Measurements from ENCODE around the gene GLP1R. TPM values are rescaled to one million over a fixed set of nuclear protein-coding genes. Genes with fewer than 3 reads are reported as not detected.

Gene GLP1R
- total RNA-seq, 1 experiment from 2014 or later = 0.85 TPM

- no peak overlapping the region for H4K5ac ChIP-seq (ENCODE audit: insufficient read length, low read depth, low read length)
- Mint-ChIP-seq H3K27ac (no peak overlapping the region), H3K4me1 (no peaks in the 10 kb centered on the region; a peak in 2 of 4 replicates), H3K36me3 (ENCODE audit: insufficient read depth in 1 of 3, low read depth in 3 of 3) (no peaks in the 10 kb centered on the region), H3K27me3 (ENCODE audit: low read depth) (peaks cover 18% of the 10 kb centered on the region), H3K9me3 (no peaks in the 10 kb centered on the region), H3K4me3 (no peak overlapping the region)
- H2BK5ac ChIP-seq (ENCODE audit: insufficient read length, low read length) = no peak overlapping the region
- H3K56ac ChIP-seq (ENCODE audit: insufficient read length, low read depth, low read length) = no peak overlapping the region
- WGBS (ENCODE audit: extremely low coverage, insufficient read length, low lambda C conversion rate) = no CpG with 5 or more reads among the region's 7 CpGs
- H3K4ac ChIP-seq (ENCODE audit: low read depth, low read length) = no peak overlapping the region
- no peak overlapping the region for H3K23ac ChIP-seq (ENCODE audit: insufficient read length, low read depth, low read length)
- H3K79me1 ChIP-seq (ENCODE audit: insufficient read depth, low read depth, low read length, poor library complexity, severe bottlenecking) = no peaks in the 10 kb centered on the region
- H3T11ph ChIP-seq (ENCODE audit: low read length) = no peak overlapping the region
- H3K9ac ChIP-seq (ENCODE audit: extremely low read depth, insufficient read length, low read length) = no peak overlapping the region
- no peak overlapping the region for H2BK15ac ChIP-seq (ENCODE audit: low read depth, low read length)
- no peaks in the 10 kb centered on the region for H3K4me1 ChIP-seq (ENCODE audit: insufficient read depth, low read length)
- no peak overlapping the region for H3K18ac ChIP-seq (ENCODE audit: insufficient read length, low read depth, low read length)
- H2BK12ac ChIP-seq (ENCODE audit: insufficient read length, low read depth, low read length) = no peak overlapping the region
- no peak overlapping the region for H2AFZ ChIP-seq (ENCODE audit: low read length)
- H4K20me1 ChIP-seq (ENCODE audit: control insufficient read depth, insufficient read depth, insufficient read length) = no peaks in the 10 kb centered on the region
- no peak overlapping the region for H4K91ac ChIP-seq (ENCODE audit: insufficient read length, low read depth, low read length)
- no peak overlapping the region for H2BK120ac ChIP-seq (ENCODE audit: low read depth, low read length, poor library complexity, severe bottlenecking)
- H2AK5ac ChIP-seq (ENCODE audit: insufficient read length, low read length) = no peak overlapping the region
- no peak for DNase-seq
- no peaks in the 10 kb centered on the region for H3K79me2 ChIP-seq (ENCODE audit: insufficient read depth, low read length)
- H3K9me3 ChIP-seq (ENCODE audit: control insufficient read depth, low read depth, low read length) = no peaks in the 10 kb centered on the region
- no peak overlapping the region for H2BK20ac ChIP-seq (ENCODE audit: low read depth, low read length, poor library complexity, severe bottlenecking)
- no peak for TF ChIP-seq CTCF (conservative IDR thresholded peaks at IDR 0.05)
- no peaks in the 10 kb centered on the region for H3K23me2 ChIP-seq (ENCODE audit: insufficient read length, low read depth, low read length, poor library complexity, severe bottlenecking)
- H3K14ac ChIP-seq (ENCODE audit: insufficient read depth, low read length) = no peak overlapping the region
- no peaks in the 10 kb centered on the region for H3K27me3 ChIP-seq (ENCODE audit: insufficient read depth, low read length)
- no peak overlapping the region for H3K4me2 ChIP-seq (ENCODE audit: insufficient read depth, insufficient read length, low read length)
- H3K27ac ChIP-seq (ENCODE audit: insufficient read length, low read depth, low read length) = no peak overlapping the region
- no peak overlapping the region for H4K8ac ChIP-seq (replicated peaks; ENCODE audit: insufficient read length, low read depth, low read length)
Observed at GRCh38 chr6:39016839-39017546, 31.6 kb upstream of the GLP1R start.
